ENCODE results near the gene COX5B.

DNA sequence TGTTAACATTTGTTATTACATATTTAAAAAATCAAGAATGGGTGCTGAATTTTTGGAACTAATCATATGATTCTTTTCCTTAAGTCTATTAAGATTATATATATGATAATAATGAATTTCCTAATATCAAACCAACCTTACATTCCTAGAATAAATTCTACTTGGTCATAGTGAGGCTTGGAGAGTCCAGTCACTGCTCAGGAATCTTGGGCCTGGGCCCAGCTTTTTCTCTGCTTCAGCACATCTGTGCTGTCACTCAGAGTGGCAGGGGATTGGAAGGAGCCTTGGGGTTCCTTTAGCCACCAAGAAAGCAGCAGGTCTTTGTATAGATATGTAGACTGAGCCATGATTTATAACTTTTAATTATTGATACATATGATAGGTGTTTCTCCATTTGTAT, 47.6 kb downstream of the COX5B start:
- TF ChIP-seq, protein P1, sequence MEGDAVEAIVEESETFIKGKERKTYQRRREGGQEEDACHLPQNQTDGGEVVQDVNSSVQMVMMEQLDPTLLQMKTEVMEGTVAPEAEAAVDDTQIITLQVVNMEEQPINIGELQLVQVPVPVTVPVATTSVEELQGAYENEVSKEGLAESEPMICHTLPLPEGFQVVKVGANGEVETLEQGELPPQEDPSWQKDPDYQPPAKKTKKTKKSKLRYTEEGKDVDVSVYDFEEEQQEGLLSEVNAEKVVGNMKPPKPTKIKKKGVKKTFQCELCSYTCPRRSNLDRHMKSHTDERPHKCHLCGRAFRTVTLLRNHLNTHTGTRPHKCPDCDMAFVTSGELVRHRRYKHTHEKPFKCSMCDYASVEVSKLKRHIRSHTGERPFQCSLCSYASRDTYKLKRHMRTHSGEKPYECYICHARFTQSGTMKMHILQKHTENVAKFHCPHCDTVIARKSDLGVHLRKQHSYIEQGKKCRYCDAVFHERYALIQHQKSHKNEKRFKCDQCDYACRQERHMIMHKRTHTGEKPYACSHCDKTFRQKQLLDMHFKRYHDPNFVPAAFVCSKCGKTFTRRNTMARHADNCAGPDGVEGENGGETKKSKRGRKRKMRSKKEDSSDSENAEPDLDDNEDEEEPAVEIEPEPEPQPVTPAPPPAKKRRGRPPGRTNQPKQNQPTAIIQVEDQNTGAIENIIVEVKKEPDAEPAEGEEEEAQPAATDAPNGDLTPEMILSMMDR (conservative IDR thresholded peaks at IDR 0.05; ENCODE audit: low read length): no peak
- TF ChIP-seq EZH2phosphoT487 (IDR thresholded peaks at IDR 0.05; ENCODE audit: borderline replicate concordance, low read depth, low read length): no peak

All from OCI-LY7 (cell line).